Measurements from ENCODE around the gene STIM1.

The STIM1 gene

GRCh38 chr11:4138497-4138896 lies 283.0 kb downstream of the STIM1 start:
- DNase-seq = no peak

- DNase-seq = no peak
These were observed 284.7 kb downstream of the STIM1 start for GRCh38 chr11:4140067-4140636.
